Small intestine (tissue), 7 donors: Measurements from ENCODE around the gene ZNRF2. TPM values are rescaled to one million over a fixed set of nuclear protein-coding genes. Genes with fewer than 3 reads are reported as not detected.
"Not testable (repeated sequence)": the region's sequence is repeated elsewhere in the genome, so short reads cannot be mapped to it uniquely, and the experiment has no call there.

Experiments used
- DNase-seq, 2 donors: peaks; one replicate each; pipeline versions ENCODE4 v3.0.0 to v3.0.0-alpha.2; 2013
- FAIRE-seq: peaks from 2 replicates; lab custom pipeline; 2012; peaks lifted over from hg19 to GRCh38; lab: Jason Lieb, UNC
- H3K27ac ChIP-seq, 3 donors: one replicate each; pipeline ENCODE4 v1.5.1; 2013; ENCODE audit warnings: low read length in 2 of 3, mild to moderate bottlenecking in 2 of 3, control low read depth in 1 of 3, inconsistent platforms in 1 of 3, low read depth in 1 of 3, moderate library complexity in 1 of 3
- H3K27me3 ChIP-seq, 3 donors: one replicate each; pipeline ENCODE4 v1.6.1; 2013; ENCODE audit warnings: low read length in 3 of 3, inconsistent platforms in 1 of 3; ENCODE audit not compliant: control insufficient read depth in 3 of 3, insufficient read depth in 3 of 3
- H3K36me3 ChIP-seq, 3 donors: one replicate each; pipeline ENCODE4 v1.6.1; 2013; ENCODE audit warnings: low read length in 3 of 3, inconsistent platforms in 1 of 3, low read depth in 1 of 3, mild to moderate bottlenecking in 1 of 3, moderate library complexity in 1 of 3; ENCODE audit not compliant: control insufficient read depth in 3 of 3, insufficient read depth in 2 of 3
- H3K4me1 ChIP-seq, 3 donors: one replicate each; pipeline ENCODE4 v1.6.1; 2013; ENCODE audit warnings: low read length in 2 of 3, inconsistent platforms in 1 of 3, low read depth in 1 of 3, mild to moderate bottlenecking in 1 of 3, moderate library complexity in 1 of 3; ENCODE audit not compliant: control insufficient read depth in 3 of 3, insufficient read depth in 2 of 3
- H3K4me3 ChIP-seq, 3 donors: one replicate each; pipeline ENCODE4 v1.5.1; 2013; ENCODE audit warnings: low read length in 3 of 3, control low read depth in 1 of 3, inconsistent platforms in 1 of 3, low read depth in 1 of 3, mild to moderate bottlenecking in 1 of 3, moderate library complexity in 1 of 3
- H3K9me3 ChIP-seq, 2 donors: one replicate each; pipeline ENCODE4 v1.6.1; 2013; ENCODE audit warnings: low read depth in 1 of 2, low read length in 1 of 2; ENCODE audit not compliant: control insufficient read depth in 2 of 2, insufficient read depth in 1 of 2
- WGBS, 3 donors: extraction: QIAGEN DNeasy Blood & Tissue Kit; methylation state at CpG; one replicate each; pipeline ENCODE4 v1.1.7; 2013; 5-methylcytosine and 5-hydroxymethylcytosine counted together
- polyA plus RNA-seq, 4 donors: library from polyadenylated mRNA; stranded (reverse) in 3 of 4; unstranded in 1 of 4; fragments of 200-250 nt in 3 of 4; fragments of 120-200 nt in 1 of 4; gene quantifications; one replicate each; pipeline versions ENCODE4 v1.2.1 to v1.2.3, GENCODE V29; 2013
- donor health status: healthy with polysubstance abuse.
- donor health status: control.
- donor health status: control.
- donor health status: Bipolar disorder and iron deficiency.
- donor health status: healthy.

The ZNRF2 gene
- polyA plus RNA-seq, 4 donors = 8.9 to 19.9 (median 16.0) TPM

- no peaks in the 10 kb centered on the region for H3K36me3 ChIP-seq
- no peak for FAIRE-seq
- no peaks in the 10 kb centered on the region for H3K9me3 ChIP-seq
- H3K27ac ChIP-seq = peak overlapping the region in 2 of 3 donors; percentile 41 to 47
- H3K4me1 ChIP-seq = peaks cover 0 to 11% (median 4%) of the 10 kb centered on the region in 3 donors
- H3K27me3 ChIP-seq = no peaks in the 10 kb centered on the region
- no peak for DNase-seq
- 21 to 70% (median 40%) methylated on average over 11 of the region's 11 CpGs for WGBS, 3 donors
- H3K4me3 ChIP-seq = peak overlapping the region in 2 of 3 donors; percentile 70 to 86
Observed at GRCh38 chr7:30286749-30287148, 2.4 kb downstream of the ZNRF2 start.

GRCh38 chr7:30287625-30288024 lies 3.2 kb downstream of the ZNRF2 start:
- 9 to 34% (median 25%) methylated on average over 3 of the region's 3 CpGs for WGBS, 3 donors
- not testable (repeated sequence) for H3K27me3 ChIP-seq, H3K9me3 ChIP-seq, H3K4me1 ChIP-seq, H3K36me3 ChIP-seq, H3K4me3 ChIP-seq, FAIRE-seq
- peak overlapping the region in 1 of 3 donors; percentile 20 for H3K27ac ChIP-seq
- peak in 1 of 2 donors; percentile 20 for DNase-seq

GRCh38 chr7:30289634-30290033 lies 5.2 kb downstream of the ZNRF2 start:
- not testable (repeated sequence) for FAIRE-seq, H3K27me3 ChIP-seq, H3K4me3 ChIP-seq, H3K27ac ChIP-seq, H3K36me3 ChIP-seq, DNase-seq, H3K4me1 ChIP-seq, H3K9me3 ChIP-seq
- WGBS, 3 donors = 81 to 96% (median 90%) methylated on average over 2 of the region's 2 CpGs

- not testable (repeated sequence) for H3K4me1 ChIP-seq, H3K4me3 ChIP-seq, H3K9me3 ChIP-seq, H3K27me3 ChIP-seq, FAIRE-seq, H3K36me3 ChIP-seq
- DNase-seq = peak; percentile 74 to 92
- H3K27ac ChIP-seq = peak overlapping the region; percentile 24 to 58 (median 35)
- 10 to 47% (median 19%) methylated on average over 3 of the region's 3 CpGs for WGBS, 3 donors
Observed at GRCh38 chr7:30290317-30290716, 5.9 kb downstream of the ZNRF2 start.

DNA sequence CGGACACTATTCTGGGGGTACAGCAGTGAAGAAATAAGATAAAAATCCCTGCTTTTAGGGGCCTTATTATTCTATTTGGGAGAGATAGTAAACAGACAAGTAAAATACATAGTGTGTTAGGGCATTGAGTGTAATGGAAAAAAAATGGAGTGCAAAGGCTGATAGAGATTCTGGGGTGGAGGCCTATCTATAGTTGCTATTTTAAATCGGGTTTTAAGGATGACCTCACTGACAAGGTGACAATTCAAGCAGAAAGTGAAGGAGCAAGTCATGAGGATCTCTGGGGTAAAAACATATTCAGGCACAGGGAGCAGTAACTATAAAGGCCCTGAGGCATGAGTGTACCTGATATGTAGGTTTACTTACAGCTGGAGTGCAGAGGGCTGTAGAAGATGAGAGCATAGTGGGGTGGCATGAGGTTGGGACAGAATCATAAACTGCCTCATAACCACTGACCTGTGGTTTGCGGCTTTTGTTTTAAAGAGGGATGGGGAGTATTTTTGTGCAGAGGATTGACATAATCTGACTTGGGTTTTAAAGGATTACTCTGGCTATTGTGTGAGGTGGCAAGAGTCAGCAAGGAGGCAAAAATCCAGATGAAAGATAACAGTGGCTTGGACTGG lies 8.1 kb downstream of the ZNRF2 start:
- H3K27me3 ChIP-seq, FAIRE-seq, H3K4me1 ChIP-seq, H3K27ac ChIP-seq, H3K36me3 ChIP-seq, H3K4me3 ChIP-seq, H3K9me3 ChIP-seq, DNase-seq: not testable (repeated sequence)
- WGBS, 3 donors = 89 to 94% (median 90%) methylated on average over 3 of the region's 3 CpGs

DNA sequence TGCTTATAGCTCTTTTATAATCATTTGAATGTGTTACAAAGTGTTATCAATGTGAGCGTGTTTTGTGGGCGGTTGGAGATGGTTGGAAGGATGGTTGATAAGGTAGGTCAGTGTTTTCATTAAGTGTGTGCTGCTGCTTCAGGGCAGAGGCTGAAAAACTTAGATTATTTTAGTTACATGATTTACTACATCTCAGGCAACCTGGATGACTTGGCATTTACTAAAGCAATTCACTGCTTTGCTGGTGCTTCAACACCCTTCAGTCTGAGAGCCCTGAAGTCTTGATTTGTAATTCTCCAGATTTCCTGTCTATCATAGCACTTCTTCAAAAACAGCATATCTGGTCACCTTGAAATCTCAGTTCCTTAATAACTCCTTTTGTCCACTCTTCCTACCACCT lies 11.9 kb downstream of the ZNRF2 start:
- not testable (repeated sequence) for FAIRE-seq, DNase-seq, H3K4me3 ChIP-seq, H3K9me3 ChIP-seq, H3K36me3 ChIP-seq, H3K27me3 ChIP-seq, H3K27ac ChIP-seq, H3K4me1 ChIP-seq
- 48 to 72% (median 64%) methylated on average over 2 of the region's 2 CpGs for WGBS, 3 donors

- peak; percentile 91 for FAIRE-seq
- not testable (repeated sequence) for H3K4me1 ChIP-seq, DNase-seq, H3K9me3 ChIP-seq, H3K4me3 ChIP-seq, H3K36me3 ChIP-seq, H3K27me3 ChIP-seq, H3K27ac ChIP-seq
- WGBS, 3 donors = 100% methylated on average over 1 of the region's 1 CpG
Observed at GRCh38 chr7:30297499-30297898, 13.1 kb downstream of the ZNRF2 start.

DNA sequence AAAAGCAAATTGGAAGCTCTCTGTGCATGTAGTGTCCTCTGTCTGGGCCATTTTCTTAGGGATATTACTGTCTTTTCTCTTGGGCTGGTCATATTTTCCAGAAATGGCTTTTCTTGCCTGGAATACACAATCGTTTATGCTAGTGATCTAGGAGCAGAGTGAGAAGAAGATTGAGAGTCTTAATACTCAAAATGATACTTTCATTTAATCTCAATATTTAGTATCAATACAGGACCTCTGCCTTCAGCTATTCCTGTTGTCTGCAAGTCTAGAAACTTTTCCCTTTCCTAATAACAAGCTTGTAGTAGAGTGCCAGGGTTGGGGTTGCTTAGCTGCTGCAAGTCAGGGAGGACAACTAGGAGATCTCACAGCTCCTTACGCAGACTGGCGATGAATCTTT lies 14.0 kb downstream of the ZNRF2 start:
- FAIRE-seq, H3K9me3 ChIP-seq, DNase-seq, H3K36me3 ChIP-seq, H3K4me1 ChIP-seq, H3K27me3 ChIP-seq, H3K4me3 ChIP-seq, H3K27ac ChIP-seq: not testable (repeated sequence)
- 62 to 79% (median 78%) methylated on average over 3 of the region's 3 CpGs for WGBS, 3 donors

DNA sequence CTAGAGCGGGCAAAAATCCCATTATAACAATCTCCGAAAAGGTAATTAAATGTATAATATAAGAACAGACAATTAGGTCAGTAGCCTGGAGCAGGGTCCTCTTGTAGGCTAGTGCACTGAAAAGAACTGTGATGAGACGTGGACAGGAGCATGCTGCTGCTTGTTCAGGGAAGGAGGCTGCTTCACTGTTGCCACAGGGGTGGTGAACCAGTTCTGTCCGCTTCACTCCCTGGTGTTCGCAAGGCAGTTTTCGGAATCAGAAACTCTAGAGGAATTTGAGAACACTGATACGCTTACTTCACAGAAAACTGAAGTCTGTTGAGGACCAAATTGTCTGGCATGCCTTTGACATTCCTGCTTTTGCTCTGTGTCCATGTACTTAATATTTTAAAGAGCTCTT lies 17.4 kb downstream of the ZNRF2 start:
- Histone ChIP-seq H3K4me1 (peaks cover 0 to 7% (median 2%) of the 10 kb centered on the region in 3 donors), H3K27me3 (no peaks in the 10 kb centered on the region), H3K9me3 (no peaks in the 10 kb centered on the region), H3K4me3 (no peak overlapping the region), H3K36me3 (no peaks in the 10 kb centered on the region), H3K27ac (no peak overlapping the region)
- no peak for FAIRE-seq
- 94 to 97% (median 96%) methylated on average over 7 of the region's 7 CpGs for WGBS, 3 donors
- no peak for DNase-seq
